ENCODE data around the gene AGAP1. TPM values are rescaled to one million over a fixed set of nuclear protein-coding genes. Genes with fewer than 3 reads are reported as not detected.

AGAP1 gene
- total RNA-seq, 4 donors from 2014 or later = 7.2 to 19.6 (median 15.2) TPM

DNA sequence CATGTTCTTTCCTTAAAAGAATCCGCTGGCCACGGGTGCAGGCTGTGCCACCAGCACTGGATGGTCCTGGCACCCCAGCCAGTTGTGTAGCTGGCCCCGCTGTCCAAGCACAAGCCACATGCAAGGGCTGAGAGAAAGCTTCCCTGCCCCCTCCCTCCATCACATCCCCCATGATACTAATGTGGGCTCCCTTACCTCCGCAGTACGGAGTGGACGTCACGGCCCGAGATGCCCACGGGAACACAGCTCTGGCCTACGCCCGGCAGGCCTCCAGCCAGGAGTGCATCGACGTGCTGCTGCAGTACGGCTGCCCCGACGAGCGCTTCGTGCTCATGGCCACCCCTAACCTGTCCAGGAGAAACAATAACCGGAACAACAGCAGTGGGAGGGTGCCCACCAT lies 629.9 kb downstream of the AGAP1 start:
- Histone ChIP-seq H3K36me3 (peaks cover 0 to 72% (median 0%) of the 10 kb centered on the region in 3 donors), H3K4me3 (no peak overlapping the region), H3K4me1 (no peaks in the 10 kb centered on the region), H3K27me3 (no peaks in the 10 kb centered on the region), H3K9me3 (no peaks in the 10 kb centered on the region), H3K27ac (no peak overlapping the region)
- DNase-seq = no peak
- WGBS, 2 donors = 89 to 100% methylated on average over 5 to 6 of the region's 19 CpGs
- intact Hi-C loops (cut with DNase I) = no loop called here
- TF ChIP-seq POLR2A (IDR thresholded peaks at IDR 0.05) = no peak
- TF ChIP-seq, protein P1, sequence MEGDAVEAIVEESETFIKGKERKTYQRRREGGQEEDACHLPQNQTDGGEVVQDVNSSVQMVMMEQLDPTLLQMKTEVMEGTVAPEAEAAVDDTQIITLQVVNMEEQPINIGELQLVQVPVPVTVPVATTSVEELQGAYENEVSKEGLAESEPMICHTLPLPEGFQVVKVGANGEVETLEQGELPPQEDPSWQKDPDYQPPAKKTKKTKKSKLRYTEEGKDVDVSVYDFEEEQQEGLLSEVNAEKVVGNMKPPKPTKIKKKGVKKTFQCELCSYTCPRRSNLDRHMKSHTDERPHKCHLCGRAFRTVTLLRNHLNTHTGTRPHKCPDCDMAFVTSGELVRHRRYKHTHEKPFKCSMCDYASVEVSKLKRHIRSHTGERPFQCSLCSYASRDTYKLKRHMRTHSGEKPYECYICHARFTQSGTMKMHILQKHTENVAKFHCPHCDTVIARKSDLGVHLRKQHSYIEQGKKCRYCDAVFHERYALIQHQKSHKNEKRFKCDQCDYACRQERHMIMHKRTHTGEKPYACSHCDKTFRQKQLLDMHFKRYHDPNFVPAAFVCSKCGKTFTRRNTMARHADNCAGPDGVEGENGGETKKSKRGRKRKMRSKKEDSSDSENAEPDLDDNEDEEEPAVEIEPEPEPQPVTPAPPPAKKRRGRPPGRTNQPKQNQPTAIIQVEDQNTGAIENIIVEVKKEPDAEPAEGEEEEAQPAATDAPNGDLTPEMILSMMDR (IDR thresholded peaks at IDR 0.05) = no peak

DNA sequence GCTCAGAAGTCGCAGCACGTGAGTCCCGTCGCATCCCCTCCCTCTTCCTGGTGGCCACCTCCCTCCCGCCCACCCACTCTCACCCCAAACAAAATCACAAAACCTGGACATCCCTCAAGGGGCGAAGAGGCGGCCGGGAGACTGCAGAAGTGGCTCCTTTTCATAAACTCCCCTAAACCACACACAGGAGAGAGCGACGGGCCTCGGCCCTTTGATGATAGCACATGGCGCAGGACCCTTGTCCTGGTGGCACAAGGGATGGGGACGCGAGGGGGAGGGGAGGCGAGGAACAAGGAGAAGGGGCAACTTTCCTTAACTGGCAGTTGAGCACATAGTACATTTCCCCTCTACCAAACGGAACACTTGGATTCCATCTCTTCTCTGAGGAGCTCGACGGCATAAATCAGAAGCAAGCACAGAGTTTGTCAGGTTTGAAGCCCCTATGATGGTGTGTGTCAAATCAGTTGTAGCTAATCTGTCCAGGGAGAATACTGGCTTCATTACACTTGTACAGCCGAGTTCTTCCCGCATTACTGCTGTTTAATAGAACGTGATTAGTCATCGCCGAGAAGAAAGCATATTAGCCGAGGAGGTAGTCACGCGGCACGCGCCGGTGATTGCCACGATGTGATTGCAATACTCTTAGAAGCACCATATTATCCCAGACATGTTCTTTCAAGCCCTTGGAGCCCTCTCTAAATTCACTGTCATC lies 630.5 kb downstream of the AGAP1 start:
- WGBS, 2 donors = 87% methylated on average over 20 to 28 of the region's 30 CpGs
- TF ChIP-seq POLR2A (IDR thresholded peaks at IDR 0.05) = no peak
- TF ChIP-seq, protein P1 (IDR thresholded peaks at IDR 0.05) = no peak
- no peaks in the 10 kb centered on the region for H3K27me3 ChIP-seq
- DNase-seq = no peak
- no peaks in the 10 kb centered on the region for H3K9me3 ChIP-seq
- no peak overlapping the region for H3K27ac ChIP-seq
- H3K4me1 ChIP-seq = no peaks in the 10 kb centered on the region
- H3K4me3 ChIP-seq = no peak overlapping the region
- intact Hi-C loops (cut with DNase I) = no loop called here
- peaks cover 0 to 73% (median 0%) of the 10 kb centered on the region in 3 donors for H3K36me3 ChIP-seq

DNA sequence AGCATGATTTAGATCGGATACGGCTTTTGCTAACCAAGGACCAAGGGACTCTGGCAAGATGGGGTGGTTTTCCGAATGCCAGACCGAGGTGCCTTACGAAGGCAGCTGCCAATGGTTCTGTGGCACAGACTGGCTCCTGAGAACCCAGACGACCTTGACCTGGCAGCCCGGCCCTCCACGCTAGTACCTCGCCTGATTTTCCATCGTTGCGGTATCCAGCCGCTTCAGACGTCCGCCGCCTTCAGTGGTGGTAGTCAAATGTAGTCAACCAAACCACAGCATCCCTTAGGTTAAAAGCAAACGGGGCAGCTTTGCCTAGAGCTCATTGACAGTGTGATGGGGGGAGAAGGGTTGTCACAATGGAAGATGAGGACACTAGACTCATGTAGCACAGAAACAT lies 631.7 kb downstream of the AGAP1 start:
- Histone ChIP-seq H3K4me1 (no peaks in the 10 kb centered on the region), H3K36me3 (peaks cover 0 to 66% (median 0%) of the 10 kb centered on the region in 3 donors), H3K9me3 (no peaks in the 10 kb centered on the region), H3K4me3 (no peak overlapping the region), H3K27me3 (no peaks in the 10 kb centered on the region), H3K27ac (no peak overlapping the region)
- TF ChIP-seq, protein P1 (IDR thresholded peaks at IDR 0.05) = no peak
- TF ChIP-seq POLR2A (IDR thresholded peaks at IDR 0.05) = no peak
- no peak for DNase-seq
- 89 to 92% methylated on average over 16 of the region's 16 CpGs for WGBS, 2 donors
- intact Hi-C loops (cut with DNase I) = no loop called here

DNA sequence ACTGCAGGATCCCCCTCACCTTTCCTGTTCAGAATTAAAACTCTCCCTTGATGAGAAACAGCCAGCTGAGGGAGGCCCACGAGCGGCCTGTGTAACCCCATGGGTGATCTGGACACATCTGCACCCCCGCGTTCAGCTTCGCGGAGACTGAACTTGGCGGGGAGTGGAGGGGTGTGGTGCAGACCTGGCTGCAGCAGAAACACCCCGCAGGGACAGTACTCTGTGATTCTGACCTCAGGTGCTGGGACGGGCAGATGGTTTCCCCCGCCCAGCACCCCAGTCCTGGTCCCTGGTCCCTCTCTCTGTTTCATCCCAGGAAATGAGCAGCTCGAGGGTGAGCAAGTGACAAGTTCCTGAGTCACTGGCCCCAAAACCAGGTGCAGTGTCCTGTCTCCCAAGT lies 633.2 kb downstream of the AGAP1 start:
- no peaks in the 10 kb centered on the region for H3K27me3 ChIP-seq
- no peak overlapping the region for H3K27ac ChIP-seq
- H3K4me1 ChIP-seq = no peaks in the 10 kb centered on the region
- intact Hi-C loops (cut with DNase I) = no loop called here
- 79 to 100% methylated on average over 2 to 8 of the region's 11 CpGs for WGBS, 2 donors
- no peak overlapping the region for H3K4me3 ChIP-seq
- no peaks in the 10 kb centered on the region for H3K9me3 ChIP-seq
- H3K36me3 ChIP-seq = peaks cover 0 to 52% (median 0%) of the 10 kb centered on the region in 3 donors
- DNase-seq = no peak
- TF ChIP-seq, protein P1 (IDR thresholded peaks at IDR 0.05) = no peak
- TF ChIP-seq POLR2A (IDR thresholded peaks at IDR 0.05) = no peak

DNA sequence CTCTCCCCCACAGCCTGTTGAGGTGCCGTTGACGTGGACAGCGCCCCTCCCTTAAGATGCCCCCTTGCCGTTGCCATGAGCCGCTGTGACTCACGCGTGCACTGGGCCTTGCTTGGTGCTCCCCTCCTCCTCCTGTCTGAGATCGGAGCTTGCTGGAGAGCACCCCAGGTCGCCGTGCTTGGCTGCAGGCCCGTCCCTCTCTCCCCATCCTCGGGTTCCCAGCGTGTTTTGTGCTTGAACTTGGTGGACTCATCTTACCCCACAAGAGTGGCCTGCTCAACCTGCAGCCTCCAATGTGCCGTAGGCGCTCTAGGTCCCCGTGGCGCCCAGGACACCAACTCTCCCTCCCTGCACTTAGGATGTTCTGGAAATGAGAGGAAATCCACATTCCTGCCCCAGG lies 634.5 kb downstream of the AGAP1 start:
- H3K9me3 ChIP-seq = no peaks in the 10 kb centered on the region
- no peaks in the 10 kb centered on the region for H3K4me1 ChIP-seq
- intact Hi-C loops (cut with DNase I) = no loop called here
- H3K27me3 ChIP-seq = no peaks in the 10 kb centered on the region
- H3K36me3 ChIP-seq = peaks cover 0 to 52% (median 0%) of the 10 kb centered on the region in 3 donors
- H3K4me3 ChIP-seq = no peak overlapping the region
- no peak for TF ChIP-seq POLR2A (IDR thresholded peaks at IDR 0.05)
- TF ChIP-seq, protein P1 (IDR thresholded peaks at IDR 0.05) = no peak
- WGBS, 2 donors = 91 to 93% methylated on average over 6 to 8 of the region's 17 CpGs
- no peak overlapping the region for H3K27ac ChIP-seq
- DNase-seq = no peak
